AG04450 (cell line): ENCODE measurements around the gene PRR7. TPM values are rescaled to one million over a fixed set of nuclear protein-coding genes. Genes with fewer than 3 reads are reported as not detected.

Experiments used
- CTCF ChIA-PET: fragments of 300-600, 350-600 bp; formaldehyde crosslinking; extraction: SDS; loops from one replicate; lab custom pipeline; 2022; ENCODE audit warnings: antibody characterized with exemption, inconsistent platforms; lab: Charles Lee
- POLR2A ChIA-PET: fragments of 350-600 bp; formaldehyde crosslinking; extraction: SDS; loops from one replicate; lab custom pipeline; 2021; ENCODE audit warnings: antibody characterized with exemption, inconsistent platforms; lab: Yijun Ruan, JAX
- DNase-seq: peaks from one replicate; pipeline ENCODE4 v3.0.0-alpha.2; 2011; ENCODE audit warnings: low read depth, low spot score
- H3K27ac ChIP-seq: one replicate; pipeline ENCODE4 v1.5.1; 2012; ENCODE audit warnings: low read depth, low read length, control low read depth
- H3K27me3 ChIP-seq: one replicate; pipeline ENCODE4 v1.6.0; 2012; ENCODE audit warnings: low read length; ENCODE audit not compliant: control insufficient read depth, insufficient read depth
- H3K4me3 ChIP-seq: 2 replicates; pipeline ENCODE4 v1.5.1; 2011; ENCODE audit warnings: mild to moderate bottlenecking, low read depth, low read length, control low read depth
- H3K9me3 ChIP-seq: 2 replicates; pipeline ENCODE4 v1.5.1; 2012; ENCODE audit warnings: low read length; ENCODE audit not compliant: control insufficient read depth, insufficient read depth
- polyA plus RNA-seq: library from polyadenylated mRNA; depleted of rRNA; stranded (reverse); fragments of >200 nt; gene quantifications from 2 replicates; pipeline ENCODE4 v1.2.3, GENCODE V29; 2011; rRNA removed
- TF ChIP-seq, protein P1 (sequence below): IDR thresholded peaks from 2 replicates; pipeline ENCODE4 v1.5.1; 2011; ENCODE audit warnings: low read depth, low read length, control low read depth, inconsistent platforms

The PRR7 gene
- polyA plus RNA-seq, 1 experiment = 1.0 TPM

DNA sequence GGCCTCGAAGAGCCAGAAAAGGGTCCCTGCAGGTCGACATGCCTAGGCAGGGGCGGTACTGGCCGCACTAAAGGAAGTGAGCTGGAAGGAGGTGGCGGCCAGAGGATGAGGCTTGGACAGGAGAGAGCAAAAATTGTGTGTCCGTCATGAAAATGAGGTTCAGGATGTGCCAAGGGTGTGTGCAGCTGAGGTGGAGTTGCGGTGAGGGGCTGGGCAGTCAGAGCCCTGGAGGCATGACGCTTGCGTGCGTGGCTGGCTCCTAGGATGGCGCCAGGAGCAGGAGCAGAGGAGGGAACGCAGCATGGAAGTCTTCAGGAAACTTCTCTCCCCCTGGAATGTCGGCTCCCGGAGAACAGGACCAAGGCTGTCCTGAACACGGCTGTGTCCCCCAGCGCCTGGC, 56.3 kb downstream of the PRR7 start:
- ChIA-PET POLR2A (no interaction called here), CTCF (interaction anchor here (2.8 to 4.0 kb wide), 3 partner anchors 12 to 113 kb away, joined by 25 to 40 read pairs (median 35); partner anchors contain the start of gene DDX41)
- Histone ChIP-seq H3K9me3 (no peaks in the 10 kb centered on the region), H3K4me3 (no peak overlapping the region), H3K27ac (no peak overlapping the region), H3K27me3 (no peaks in the 10 kb centered on the region)
- DNase-seq = no peak
- TF ChIP-seq, protein P1, sequence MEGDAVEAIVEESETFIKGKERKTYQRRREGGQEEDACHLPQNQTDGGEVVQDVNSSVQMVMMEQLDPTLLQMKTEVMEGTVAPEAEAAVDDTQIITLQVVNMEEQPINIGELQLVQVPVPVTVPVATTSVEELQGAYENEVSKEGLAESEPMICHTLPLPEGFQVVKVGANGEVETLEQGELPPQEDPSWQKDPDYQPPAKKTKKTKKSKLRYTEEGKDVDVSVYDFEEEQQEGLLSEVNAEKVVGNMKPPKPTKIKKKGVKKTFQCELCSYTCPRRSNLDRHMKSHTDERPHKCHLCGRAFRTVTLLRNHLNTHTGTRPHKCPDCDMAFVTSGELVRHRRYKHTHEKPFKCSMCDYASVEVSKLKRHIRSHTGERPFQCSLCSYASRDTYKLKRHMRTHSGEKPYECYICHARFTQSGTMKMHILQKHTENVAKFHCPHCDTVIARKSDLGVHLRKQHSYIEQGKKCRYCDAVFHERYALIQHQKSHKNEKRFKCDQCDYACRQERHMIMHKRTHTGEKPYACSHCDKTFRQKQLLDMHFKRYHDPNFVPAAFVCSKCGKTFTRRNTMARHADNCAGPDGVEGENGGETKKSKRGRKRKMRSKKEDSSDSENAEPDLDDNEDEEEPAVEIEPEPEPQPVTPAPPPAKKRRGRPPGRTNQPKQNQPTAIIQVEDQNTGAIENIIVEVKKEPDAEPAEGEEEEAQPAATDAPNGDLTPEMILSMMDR = no peak

DNA sequence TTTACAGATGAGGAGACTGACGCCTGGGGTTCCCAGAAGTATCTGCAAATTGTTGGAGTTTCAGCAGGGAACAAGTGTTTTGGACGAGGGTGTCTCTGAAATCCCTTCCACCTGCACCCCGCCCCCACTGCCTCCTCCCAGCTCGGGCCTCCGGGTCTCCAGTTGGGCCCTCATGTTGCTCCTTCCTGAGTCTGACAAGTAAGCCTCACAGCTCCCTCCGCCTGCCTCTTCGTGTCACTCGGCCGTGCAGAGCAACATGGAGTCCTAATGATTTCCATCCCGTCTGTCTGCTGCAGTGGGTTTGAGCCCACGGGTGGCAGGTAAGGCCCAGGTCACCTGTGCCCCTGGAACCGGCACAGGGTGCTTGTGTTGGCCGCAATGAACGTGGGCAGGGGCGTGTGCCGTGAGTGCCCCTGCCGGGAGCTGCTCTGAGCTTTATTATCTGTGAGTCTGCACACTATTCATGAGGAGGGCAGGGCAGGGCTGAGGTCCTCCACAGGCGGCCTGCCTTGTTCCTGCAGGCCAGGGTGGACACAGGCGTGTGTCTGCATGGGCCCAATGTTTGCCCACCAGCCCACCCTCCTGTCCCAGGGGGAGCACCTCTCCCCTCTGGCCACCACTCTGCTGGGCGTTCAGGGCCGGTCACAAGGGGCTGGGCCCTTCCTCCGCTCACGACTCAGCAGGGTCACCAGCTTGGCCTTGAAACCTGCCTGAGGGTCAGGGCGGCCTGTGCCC, 56.9 kb downstream of the PRR7 start:
- ChIA-PET CTCF (interaction anchor here (1.4 to 4.0 kb wide), 2 partner anchors 12 to 113 kb away, joined by 7 to 40 read pairs; partner anchors contain the start of gene DDX41), POLR2A (interaction anchor here (1.4 kb wide), 1 partner anchor 8 kb away, joined by 3 read pairs; no protein-coding TSS in a partner anchor)
- Histone ChIP-seq H3K4me3 (no peak overlapping the region), H3K27ac (no peak overlapping the region), H3K27me3 (no peaks in the 10 kb centered on the region), H3K9me3 (no peaks in the 10 kb centered on the region)
- no peak for DNase-seq
- TF ChIP-seq, protein P1 = no peak

DNA sequence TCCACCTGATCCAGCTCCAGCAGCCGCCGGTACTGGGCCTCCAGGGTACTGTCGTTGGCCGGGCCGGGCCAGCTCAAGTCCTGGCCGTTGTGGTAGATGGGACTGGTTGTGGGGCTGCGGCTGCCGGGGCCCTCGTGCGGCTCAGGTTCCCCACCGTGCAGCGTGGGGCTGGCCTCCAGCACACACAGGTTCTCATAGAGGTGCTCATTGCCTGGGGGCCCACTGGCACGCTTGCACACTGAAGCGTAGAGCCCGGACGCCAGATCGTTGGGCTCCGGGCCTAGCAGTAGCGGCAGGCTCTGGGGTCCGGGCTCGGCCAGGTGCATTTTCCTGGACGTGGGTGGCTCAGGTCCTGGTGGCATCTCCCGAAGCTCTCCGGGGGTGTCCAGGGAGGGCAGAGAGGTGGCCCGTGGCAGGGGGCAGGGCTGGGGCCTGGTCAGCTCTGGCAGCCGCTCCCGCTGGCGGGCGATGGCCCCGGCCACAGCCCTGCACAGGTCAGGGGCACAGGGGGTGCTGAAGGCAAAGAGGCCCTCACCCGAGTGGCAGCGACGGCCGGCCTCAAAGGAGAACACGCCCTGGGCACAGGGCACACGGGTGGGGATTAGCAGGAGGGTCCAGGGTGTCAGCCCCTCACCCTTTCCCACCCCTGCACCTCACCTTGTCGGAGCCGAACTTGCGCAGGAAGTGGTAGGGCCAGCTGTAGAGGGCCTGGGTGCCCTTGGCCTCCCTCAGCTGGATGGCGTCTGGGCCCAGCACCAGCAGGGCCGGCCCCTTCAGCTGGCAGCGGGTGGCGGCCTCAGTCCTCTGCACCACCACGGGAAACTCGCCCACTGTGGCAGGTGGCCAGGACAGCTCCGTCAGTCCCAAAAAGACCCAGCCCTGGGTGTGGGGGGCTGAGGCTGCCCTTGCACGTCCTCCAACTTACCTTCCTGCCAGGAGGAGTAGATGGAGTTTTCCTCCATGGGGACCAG, 57.8 kb downstream of the PRR7 start:
- DNase-seq = no peak
- Histone ChIP-seq H3K27me3 (no peaks in the 10 kb centered on the region), H3K9me3 (no peaks in the 10 kb centered on the region), H3K4me3 (no peak overlapping the region), H3K27ac (no peak overlapping the region)
- ChIA-PET POLR2A (interaction anchor here (1.3 to 1.4 kb wide), 2 partner anchors 8 to 11 kb away, joined by 3 to 5 read pairs; no protein-coding TSS in a partner anchor), CTCF (interaction anchor here (1.4 to 4.0 kb wide), 2 partner anchors 11 to 114 kb away, joined by 7 to 40 read pairs; partner anchors contain the start of gene DDX41)
- TF ChIP-seq, protein P1 = no peak

DNA sequence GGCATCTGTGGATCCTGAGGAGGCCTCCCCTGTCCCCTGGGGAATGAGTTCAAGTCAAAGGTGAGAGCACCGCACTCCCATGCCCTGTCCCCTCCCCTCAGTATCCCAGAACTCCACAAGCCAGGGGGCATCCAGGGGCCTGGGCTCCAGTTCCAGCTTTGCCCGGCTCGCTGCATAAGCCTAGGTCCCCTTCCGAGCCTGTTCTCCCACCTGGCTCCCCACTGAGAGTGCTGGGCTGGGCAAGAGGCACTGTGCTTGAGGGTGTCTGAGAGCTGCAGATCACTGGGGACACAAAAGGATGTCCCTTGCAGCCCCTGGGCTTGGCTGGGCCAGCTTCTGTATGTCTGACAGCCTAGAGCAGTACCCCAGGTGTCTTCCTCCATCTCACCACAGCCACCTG, 58.5 kb downstream of the PRR7 start:
- no peak overlapping the region for H3K27ac ChIP-seq
- ChIA-PET POLR2A (interaction anchor here (1.3 to 1.4 kb wide), 2 partner anchors 9 to 12 kb away, joined by 3 to 5 read pairs; no protein-coding TSS in a partner anchor), CTCF (interaction anchor here (1.4 kb wide), 1 partner anchor 115 kb away, joined by 7 read pairs; no protein-coding TSS in a partner anchor)
- no peak overlapping the region for H3K4me3 ChIP-seq
- no peaks in the 10 kb centered on the region for H3K27me3 ChIP-seq
- TF ChIP-seq, protein P1 = no peak
- no peak for DNase-seq
- H3K9me3 ChIP-seq = no peaks in the 10 kb centered on the region

Other genes with a start within 250 kb of the PRR7 start
- 35.4 and 38.8 TPM in 2 replicates for gene RAB24, start 143.1 kb upstream of the PRR7 start, polyA plus RNA-seq
- gene PRELID1, start 143.0 kb upstream of the PRR7 start, polyA plus RNA-seq = 135 and 158 TPM in 2 replicates
- 2.8 and 2.9 TPM in 2 replicates for gene MXD3, start 134.9 kb upstream of the PRR7 start, polyA plus RNA-seq
- gene LMAN2, start 95.1 kb upstream of the PRR7 start, polyA plus RNA-seq = 150 and 212 TPM in 2 replicates
- gene RGS14, start 88.9 kb upstream of the PRR7 start, polyA plus RNA-seq = 2.6 and 4.4 TPM in 2 replicates
- gene SLC34A1, start 62.4 kb upstream of the PRR7 start, polyA plus RNA-seq = not detected in 2 replicates
- not detected in 2 replicates for gene PFN3, start 46.2 kb upstream of the PRR7 start, polyA plus RNA-seq
- 0.35 and 0.48 TPM in 2 replicates for gene F12, start 37.2 kb upstream of the PRR7 start, polyA plus RNA-seq
- 16.4 and 21.4 TPM in 2 replicates for gene GRK6, start 20.1 kb upstream of the PRR7 start, polyA plus RNA-seq
- 146 and 164 TPM in 2 replicates for gene DBN1, start 26.8 kb downstream of the PRR7 start, polyA plus RNA-seq
- 195 and 268 TPM in 2 replicates for gene PDLIM7, start 50.8 kb downstream of the PRR7 start, polyA plus RNA-seq
- 0.50 and 0.96 TPM in 2 replicates for gene DOK3, start 63.0 kb downstream of the PRR7 start, polyA plus RNA-seq
- 71.8 and 96.0 TPM in 2 replicates for gene DDX41, start 70.1 kb downstream of the PRR7 start, polyA plus RNA-seq
- gene FAM193B, start 107.7 kb downstream of the PRR7 start, polyA plus RNA-seq = 28.7 and 30.1 TPM in 2 replicates
- gene TMED9, start 145.4 kb downstream of the PRR7 start, polyA plus RNA-seq = 307 and 376 TPM in 2 replicates
- gene B4GALT7, start 153.3 kb downstream of the PRR7 start, polyA plus RNA-seq = 18.3 and 26.2 TPM in 2 replicates